BLaER1 treated with 17β-estradiol and CSF1 and Interleukin-3, amounts not matched to agents 10 nM and 100 nM (cell line): ENCODE measurements around the gene OTOG.

Experiments used
- H3K27ac ChIP-seq, 11 experiments: shearing (Covaris generic); formaldehyde crosslinking; 2 replicates each; pipeline ENCODE4 v1.8.1; 2022
- H3K27me3 ChIP-seq, 11 experiments: shearing (Covaris generic); formaldehyde crosslinking; 2 replicates each; pipeline ENCODE4 v1.8.1; 2022
- H3K36me3 ChIP-seq, 11 experiments: shearing (Covaris generic); formaldehyde crosslinking; 2 replicates each; pipeline ENCODE4 v1.8.1; 2022
- H3K4me1 ChIP-seq, 10 experiments: shearing (Covaris generic); formaldehyde crosslinking; 2 replicates each; pipeline ENCODE4 v1.8.1; 2022
- H3K4me2 ChIP-seq, 11 experiments: shearing (Covaris generic); formaldehyde crosslinking; 2 replicates each; pipeline ENCODE4 v1.8.1; 2022
- H3K4me3 ChIP-seq, 10 experiments: shearing (Covaris generic); formaldehyde crosslinking; 2 replicates each; pipeline ENCODE4 v1.8.1; 2022
- H3K9ac ChIP-seq, 11 experiments: shearing (Covaris generic); formaldehyde crosslinking; 2 replicates each; pipeline ENCODE4 v1.8.1; 2022
- H3K9me3 ChIP-seq, 11 experiments: shearing (Covaris generic); formaldehyde crosslinking; replicated peaks in 1 of 11; 2 replicates each; pipeline ENCODE4 v1.8.1; 2022
- H4K20me1 ChIP-seq, 11 experiments: shearing (Covaris generic); formaldehyde crosslinking; 2 replicates each; pipeline ENCODE4 v1.8.1; 2022
- Cebpa-rat ChIP-seq, 11 experiments: shearing (Covaris generic); IDR thresholded peaks; 2 replicates each; pipeline ENCODE4 v1.8.1; 2022

OTOG gene

DNA sequence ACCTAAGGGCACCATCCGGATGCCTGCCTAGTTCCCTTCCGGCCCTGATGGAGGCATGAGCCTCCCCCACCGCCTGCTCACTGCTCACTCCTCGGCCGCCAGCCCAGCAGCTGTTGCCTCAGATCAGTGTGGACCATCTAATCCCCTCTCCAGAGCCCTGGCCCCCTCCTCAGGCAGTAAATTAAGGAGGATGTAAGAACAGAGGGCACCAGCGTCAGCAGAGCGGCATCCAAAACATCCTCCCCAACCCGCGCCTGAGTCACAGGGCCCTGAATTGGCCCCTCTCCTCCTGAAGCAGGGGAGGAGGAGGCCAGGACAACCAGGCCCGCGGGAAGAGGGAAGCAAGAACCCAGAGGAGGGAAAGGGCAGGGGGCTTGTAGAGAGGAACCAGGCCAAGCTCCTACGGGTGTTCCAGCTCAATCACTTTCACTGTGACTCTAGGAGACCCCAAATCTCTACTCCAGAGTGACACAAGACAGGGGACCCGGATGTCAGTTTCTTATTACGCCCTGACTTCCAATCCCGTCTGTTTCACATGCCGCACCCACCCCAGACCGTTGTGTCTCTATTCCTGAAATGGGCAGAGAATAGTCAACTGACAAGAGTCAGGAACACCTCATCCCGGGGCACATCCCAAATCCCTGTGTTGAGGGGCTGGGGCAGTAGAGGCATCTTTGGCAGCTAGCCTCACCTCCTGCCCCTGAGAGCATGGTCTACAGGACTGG lies 141.0 kb downstream of the OTOG start:
- Histone ChIP-seq H3K9me3 (peaks cover 0 to 7% (median 0%) of the 10 kb centered on the region in 11 experiments; a peak in 1 of 22 replicates), H3K36me3 (no peaks in the 10 kb centered on the region), H3K4me1 (peaks cover 0 to 9% (median 5%) of the 10 kb centered on the region in 10 experiments; a peak in 9 of 20 replicates), H4K20me1 (no peaks in the 10 kb centered on the region), H3K27me3 (no peaks in the 10 kb centered on the region), H3K4me2 (no peak overlapping the region), H3K9ac (no peak overlapping the region), H3K4me3 (no peak overlapping the region), H3K27ac (no peak overlapping the region)
- TF ChIP-seq Cebpa-rat (IDR thresholded peaks at IDR 0.05): no peak

DNA sequence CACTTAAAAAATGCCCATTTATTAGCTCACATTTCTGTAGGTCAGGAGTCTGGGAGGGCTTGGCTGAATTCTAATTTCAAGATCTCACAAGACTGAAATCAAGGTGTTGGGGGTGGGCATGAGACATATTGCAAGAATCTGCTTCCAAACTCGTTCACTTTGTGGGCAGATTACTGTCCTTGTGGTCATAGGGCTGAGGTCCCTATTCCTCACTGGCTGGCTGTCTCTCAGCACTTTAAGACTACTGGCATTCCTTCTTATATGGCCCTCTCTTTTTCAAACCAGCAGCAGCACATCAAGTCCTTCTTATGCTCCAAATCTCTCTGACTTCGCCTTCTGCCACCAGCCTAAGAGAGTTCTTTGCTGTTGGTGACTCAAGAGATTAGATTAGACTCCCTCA lies 144.5 kb downstream of the OTOG start:
- Histone ChIP-seq H3K4me3 (no peak overlapping the region), H4K20me1 (no peaks in the 10 kb centered on the region), H3K4me2 (no peak overlapping the region), H3K27ac (no peak overlapping the region), H3K4me1 (peaks cover 0 to 14% (median 5%) of the 10 kb centered on the region in 10 experiments; a peak in 9 of 20 replicates), H3K27me3 (no peaks in the 10 kb centered on the region), H3K9me3 (peaks cover 0 to 7% (median 0%) of the 10 kb centered on the region in 11 experiments; a peak in 2 of 22 replicates), H3K9ac (no peak overlapping the region), H3K36me3 (no peaks in the 10 kb centered on the region)
- TF ChIP-seq Cebpa-rat (IDR thresholded peaks at IDR 0.05): no peak

DNA sequence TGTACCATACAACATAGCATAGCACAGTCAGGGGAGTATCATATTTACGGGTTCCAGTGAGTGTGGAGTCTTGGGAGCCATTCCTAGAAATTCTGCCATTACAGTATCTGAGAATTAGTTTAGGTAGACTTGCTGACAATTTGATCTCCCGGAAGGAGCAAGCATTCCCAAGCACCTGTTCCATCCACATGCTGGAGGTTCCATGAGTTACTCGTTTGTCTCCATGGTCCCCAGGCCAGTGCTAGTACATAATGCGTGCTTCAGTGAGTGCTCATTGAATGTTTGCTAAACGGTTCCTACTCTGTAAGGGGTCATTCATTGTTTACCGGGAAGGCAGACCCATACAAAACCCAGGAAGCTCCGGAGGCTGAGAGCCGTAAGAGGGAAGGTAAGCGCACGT lies 144.9 kb downstream of the OTOG start:
- H3K9me3 ChIP-seq: peaks cover 0 to 7% (median 0%) of the 10 kb centered on the region in 11 experiments; a peak in 2 of 22 replicates
- H3K4me1 ChIP-seq: peaks cover 0 to 14% (median 5%) of the 10 kb centered on the region in 10 experiments; a peak in 9 of 20 replicates
- H3K9ac ChIP-seq: no peak overlapping the region
- no peaks in the 10 kb centered on the region for H3K36me3 ChIP-seq
- no peak overlapping the region for H3K27ac ChIP-seq
- H3K27me3 ChIP-seq: no peaks in the 10 kb centered on the region
- H3K4me3 ChIP-seq: no peak overlapping the region
- no peaks in the 10 kb centered on the region for H4K20me1 ChIP-seq
- TF ChIP-seq Cebpa-rat (IDR thresholded peaks at IDR 0.05): no peak
- H3K4me2 ChIP-seq: no peak overlapping the region

GRCh38 chr11:17692931-17693330 lies 145.9 kb downstream of the OTOG start:
- peak overlapping the region in 5 of 11 experiments; percentile 35 to 73 (median 52); a peak in 10 of 22 replicates for H3K4me2 ChIP-seq
- TF ChIP-seq Cebpa-rat (IDR thresholded peaks at IDR 0.05): no peak
- H3K27me3 ChIP-seq: no peaks in the 10 kb centered on the region
- H4K20me1 ChIP-seq: no peaks in the 10 kb centered on the region
- no peak overlapping the region for H3K4me3 ChIP-seq
- H3K27ac ChIP-seq: no peak overlapping the region
- H3K9ac ChIP-seq: no peak overlapping the region
- H3K36me3 ChIP-seq: no peaks in the 10 kb centered on the region
- H3K4me1 ChIP-seq: peaks cover 0 to 14% (median 5%) of the 10 kb centered on the region in 10 experiments; a peak in 9 of 20 replicates
- H3K9me3 ChIP-seq: peaks cover 0 to 5% (median 0%) of the 10 kb centered on the region in 11 experiments; a peak in 2 of 22 replicates

DNA sequence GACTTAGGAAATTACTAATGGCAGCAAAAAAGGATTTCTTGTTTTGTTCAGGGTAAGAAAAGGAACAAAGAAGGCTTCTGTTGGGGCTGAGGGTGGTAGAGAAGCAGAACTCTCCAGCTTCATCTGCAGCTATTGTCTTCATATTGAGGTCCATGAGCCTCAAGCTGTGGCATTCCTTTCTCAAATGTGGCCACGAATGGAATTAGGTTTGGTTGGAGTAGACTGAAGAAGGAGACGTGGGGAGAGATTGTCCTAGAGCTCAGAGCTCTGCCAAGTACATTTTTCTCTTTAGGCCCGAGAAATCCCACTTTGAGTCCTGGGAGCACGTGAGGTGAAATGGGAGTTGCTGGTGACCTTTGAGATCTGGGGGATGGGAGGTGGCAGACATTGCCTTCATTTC lies 146.5 kb downstream of the OTOG start:
- Histone ChIP-seq H3K4me2 (peak overlapping the region in 2 of 11 experiments; percentile 64 to 73; a peak in 4 of 22 replicates), H3K27ac (no peak overlapping the region), H3K4me3 (no peak overlapping the region), H3K9ac (no peak overlapping the region), H3K27me3 (no peaks in the 10 kb centered on the region), H3K9me3 (no peaks in the 10 kb centered on the region; a peak in 1 of 22 replicates), H3K36me3 (no peaks in the 10 kb centered on the region), H3K4me1 (peaks cover 0 to 14% (median 5%) of the 10 kb centered on the region in 10 experiments; a peak in 9 of 20 replicates), H4K20me1 (no peaks in the 10 kb centered on the region)
- TF ChIP-seq Cebpa-rat (IDR thresholded peaks at IDR 0.05): no peak

DNA sequence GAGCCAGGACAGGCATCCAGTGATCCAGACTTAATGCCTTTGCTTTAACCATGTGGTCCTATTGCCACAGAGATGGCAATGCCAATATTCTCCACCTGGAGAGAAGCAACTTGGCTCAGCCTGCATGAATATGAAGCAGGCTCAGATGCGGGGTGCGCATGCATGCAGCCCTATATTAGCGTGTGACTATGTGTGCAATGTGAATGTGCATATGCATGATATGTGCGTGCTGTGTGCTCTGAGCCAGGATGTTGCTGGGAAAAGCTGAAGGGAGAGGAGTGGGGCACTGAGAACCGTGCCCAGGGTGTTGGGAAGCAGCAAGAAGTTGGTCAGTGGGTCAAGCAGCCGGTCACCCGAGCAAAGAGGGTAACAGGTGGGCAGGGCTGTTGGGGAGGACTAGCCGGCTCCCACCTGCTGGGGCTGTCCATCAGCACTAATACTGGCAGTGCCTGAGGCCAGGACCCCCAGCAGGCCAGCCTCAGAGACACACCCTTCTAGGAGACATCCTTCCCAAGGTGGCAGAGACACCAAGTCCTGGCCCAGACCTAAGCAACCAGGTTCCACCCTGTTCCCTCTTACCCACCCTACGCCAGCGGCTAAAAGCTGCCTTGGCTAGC lies 147.5 kb downstream of the OTOG start:
- Histone ChIP-seq H4K20me1 (no peaks in the 10 kb centered on the region), H3K27me3 (no peaks in the 10 kb centered on the region), H3K4me3 (no peak overlapping the region), H3K9me3 (no peaks in the 10 kb centered on the region; a peak in 1 of 22 replicates), H3K9ac (no peak overlapping the region), H3K27ac (no peak overlapping the region), H3K4me1 (peaks cover 0 to 14% (median 5%) of the 10 kb centered on the region in 10 experiments; a peak in 9 of 20 replicates), H3K4me2 (no peak overlapping the region), H3K36me3 (no peaks in the 10 kb centered on the region)
- no peak for TF ChIP-seq Cebpa-rat (IDR thresholded peaks at IDR 0.05)

DNA sequence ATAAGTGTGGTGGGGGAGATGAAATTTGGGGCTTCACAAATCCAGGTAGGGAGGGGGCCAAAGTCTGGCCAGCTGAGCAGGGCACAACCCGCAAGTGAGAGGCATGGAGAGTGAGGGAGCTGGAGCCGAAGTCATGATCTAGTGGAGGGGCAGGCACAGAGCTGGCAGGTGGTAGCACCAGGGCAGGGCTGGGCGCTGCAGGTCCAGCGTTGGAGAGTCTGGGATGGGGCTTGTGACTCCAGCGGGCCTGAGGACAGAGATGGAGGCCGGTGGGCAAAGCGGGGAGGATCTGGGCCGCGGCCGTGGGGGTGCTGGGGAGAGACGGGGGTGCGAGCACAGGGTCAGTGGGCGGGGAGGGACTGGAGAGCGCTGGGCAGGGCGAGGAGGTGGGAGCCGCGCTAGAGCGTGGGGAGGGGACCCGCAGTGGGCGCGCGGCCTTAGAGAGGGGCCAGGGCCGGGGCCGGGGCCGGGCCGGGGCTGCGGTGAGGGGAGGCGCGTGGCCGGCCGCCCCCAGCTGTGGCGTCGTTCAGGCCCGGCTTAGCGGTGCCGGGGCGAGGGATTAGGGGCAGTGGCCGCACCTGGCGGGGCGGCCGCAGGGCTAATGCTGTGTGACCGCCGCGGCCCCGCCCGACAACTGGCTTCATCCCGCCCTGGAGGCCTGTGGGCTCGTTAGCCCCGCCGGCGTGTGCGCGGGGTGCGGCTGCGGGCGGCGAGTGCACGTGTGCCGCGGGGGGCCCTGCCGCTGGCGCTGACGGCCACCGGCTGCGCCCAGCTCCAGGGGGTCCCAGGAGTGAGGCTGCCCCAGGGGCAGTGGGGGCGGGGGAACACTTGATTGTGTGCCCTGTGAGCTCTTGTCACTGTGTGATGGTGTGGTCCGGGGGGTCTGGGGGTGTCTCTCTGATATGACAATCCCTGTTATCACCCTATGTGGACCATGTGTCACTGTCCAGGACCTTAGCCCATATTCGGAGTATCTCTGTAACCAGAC lies 148.7 kb downstream of the OTOG start:
- no peak overlapping the region for H3K4me2 ChIP-seq
- H4K20me1 ChIP-seq: no peaks in the 10 kb centered on the region
- no peaks in the 10 kb centered on the region for H3K36me3 ChIP-seq
- TF ChIP-seq Cebpa-rat (IDR thresholded peaks at IDR 0.05): no peak
- H3K9ac ChIP-seq: no peak overlapping the region
- no peaks in the 10 kb centered on the region for H3K27me3 ChIP-seq
- peaks cover 0 to 14% (median 5%) of the 10 kb centered on the region in 10 experiments; a peak in 9 of 20 replicates for H3K4me1 ChIP-seq
- no peak overlapping the region for H3K4me3 ChIP-seq
- no peak overlapping the region for H3K27ac ChIP-seq
- H3K9me3 ChIP-seq: no peaks in the 10 kb centered on the region; a peak in 1 of 22 replicates

DNA sequence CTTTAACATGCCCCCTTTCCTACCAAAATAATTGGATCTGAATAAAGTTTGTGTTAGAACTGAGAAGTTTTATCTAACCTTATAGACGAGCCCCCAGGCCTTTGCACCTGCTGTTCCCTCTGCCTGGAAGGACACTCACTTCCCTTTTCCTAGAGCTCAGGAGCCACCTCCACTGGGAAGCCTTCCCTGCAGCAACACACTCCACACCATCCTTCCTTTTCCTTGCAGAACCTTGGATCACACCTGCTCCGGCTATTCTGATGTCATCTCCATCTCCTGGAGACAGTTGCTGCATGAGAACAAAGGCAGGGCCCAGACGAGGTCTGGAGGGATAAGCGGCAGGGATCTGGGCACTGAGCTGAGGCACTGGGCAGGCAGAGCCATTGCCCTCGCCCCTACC lies 149.7 kb downstream of the OTOG start:
- TF ChIP-seq Cebpa-rat (IDR thresholded peaks at IDR 0.05): no peak
- Histone ChIP-seq H3K27me3 (no peaks in the 10 kb centered on the region), H3K4me3 (no peak overlapping the region), H4K20me1 (no peaks in the 10 kb centered on the region), H3K4me1 (peaks cover 0 to 14% (median 5%) of the 10 kb centered on the region in 10 experiments; a peak in 9 of 20 replicates), H3K4me2 (no peak overlapping the region), H3K9ac (no peak overlapping the region), H3K27ac (no peak overlapping the region), H3K9me3 (no peaks in the 10 kb centered on the region; a peak in 1 of 22 replicates), H3K36me3 (no peaks in the 10 kb centered on the region)
